CD4-positive, alpha-beta T cell treated with Interleukin-15 for 1 hour (primary cell): ENCODE measurements around the gene SRRM5.
"Not testable (repeated sequence)": the region's sequence is repeated elsewhere in the genome, so short reads cannot be mapped to it uniquely, and the experiment has no call there.

Source experiments
- DNase-seq: peaks from one replicate; pipeline ENCODE4 v3.0.0-alpha.2; 2020

Gene SRRM5

DNA sequence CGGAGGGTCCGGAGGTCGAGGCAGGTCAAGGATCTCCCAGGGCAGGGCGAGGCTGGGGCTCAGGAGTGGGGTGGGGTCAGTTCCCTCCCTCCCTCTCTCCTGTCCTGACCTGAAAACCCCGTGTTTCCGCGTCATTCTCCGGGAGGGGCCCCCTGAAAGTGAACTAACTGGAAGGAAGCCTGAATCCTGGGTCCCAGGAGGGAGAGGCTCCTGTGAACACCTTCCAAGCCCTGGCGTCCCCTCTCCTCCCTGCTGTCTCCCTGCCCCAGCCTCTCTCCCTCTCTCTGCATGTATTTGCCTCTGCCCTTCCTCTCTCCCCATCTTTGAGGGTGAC, 28.5 kb downstream of the SRRM5 start:
- no peak for DNase-seq

DNA sequence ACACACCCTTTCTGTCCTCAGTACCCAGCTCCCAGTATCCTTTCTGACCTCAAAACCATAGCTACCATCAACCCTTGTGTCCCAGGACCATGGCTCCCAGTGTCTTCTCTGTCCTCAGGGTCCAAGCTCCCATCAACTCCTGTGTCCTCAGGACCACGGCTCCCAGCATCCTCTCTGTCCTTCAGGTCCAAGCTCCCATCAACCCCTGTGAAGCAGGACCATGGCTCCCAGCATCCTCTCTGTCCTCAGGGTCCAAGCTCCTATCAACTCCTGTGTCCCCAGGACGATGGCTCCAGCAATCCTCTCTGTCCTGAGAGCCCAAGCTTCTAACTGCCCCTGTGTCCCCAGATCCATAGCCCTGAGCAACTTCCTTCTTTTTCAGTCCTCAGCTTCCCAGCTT, 29.4 kb downstream of the SRRM5 start:
- no peak for DNase-seq

DNA sequence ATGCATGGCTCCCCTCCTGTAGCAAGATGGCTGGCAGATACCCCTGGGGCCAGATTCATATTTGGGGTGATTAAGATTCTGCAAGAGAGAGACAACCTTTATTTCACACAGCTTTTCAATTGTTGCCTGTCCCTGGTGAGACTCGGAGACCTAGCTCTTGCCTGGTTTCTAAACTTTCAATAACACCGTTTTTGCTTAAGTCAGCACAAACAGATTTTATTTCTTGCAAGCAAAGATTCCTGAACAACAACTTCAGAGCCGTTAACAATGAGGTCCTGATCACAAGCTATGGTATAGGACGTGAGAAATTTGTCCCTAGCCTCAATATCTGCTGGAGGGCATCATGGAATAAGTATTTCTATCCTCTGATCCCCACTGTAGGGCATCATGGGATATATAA, 30.6 kb downstream of the SRRM5 start:
- DNase-seq, result no peak

DNA sequence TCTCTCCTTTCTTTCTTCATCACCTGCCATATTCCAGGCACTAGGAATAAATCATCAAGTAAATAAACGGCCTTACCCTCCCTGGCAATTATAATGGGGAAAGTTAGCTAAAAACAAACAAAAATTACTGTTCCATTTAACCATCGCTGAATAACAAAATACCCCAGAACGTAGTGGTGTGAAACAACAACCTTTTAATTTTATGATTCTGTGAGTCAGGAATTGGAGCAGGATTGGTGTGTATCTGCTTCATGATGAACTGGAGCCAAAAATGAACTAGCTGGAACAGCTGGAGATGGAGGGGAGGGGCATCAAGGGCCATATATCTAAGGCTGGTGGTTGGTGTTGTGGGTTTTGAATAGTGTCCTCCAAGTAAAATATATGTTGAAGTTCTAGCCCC, 31.4 kb downstream of the SRRM5 start:
- DNase-seq, result no peak

DNA sequence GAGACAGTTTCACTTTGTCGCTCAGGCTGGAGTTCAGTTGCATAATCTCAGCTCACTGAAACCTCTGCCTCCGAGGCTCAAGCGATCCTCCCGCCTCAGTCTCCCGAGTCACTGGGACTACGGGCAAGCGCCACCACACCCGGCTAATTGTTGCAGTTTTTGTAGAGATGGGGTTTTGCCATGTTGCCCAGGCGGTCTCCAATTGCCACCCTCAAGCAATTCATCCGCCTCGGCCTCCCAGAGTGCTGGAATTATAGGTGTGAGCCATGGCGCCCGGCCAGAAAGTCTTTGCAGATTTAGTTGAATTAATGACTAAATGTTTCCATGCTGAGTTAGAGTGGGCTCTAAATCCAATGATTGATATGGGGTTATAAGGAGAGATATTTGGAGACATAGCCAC, 32.3 kb downstream of the SRRM5 start:
- no peak for DNase-seq

DNA sequence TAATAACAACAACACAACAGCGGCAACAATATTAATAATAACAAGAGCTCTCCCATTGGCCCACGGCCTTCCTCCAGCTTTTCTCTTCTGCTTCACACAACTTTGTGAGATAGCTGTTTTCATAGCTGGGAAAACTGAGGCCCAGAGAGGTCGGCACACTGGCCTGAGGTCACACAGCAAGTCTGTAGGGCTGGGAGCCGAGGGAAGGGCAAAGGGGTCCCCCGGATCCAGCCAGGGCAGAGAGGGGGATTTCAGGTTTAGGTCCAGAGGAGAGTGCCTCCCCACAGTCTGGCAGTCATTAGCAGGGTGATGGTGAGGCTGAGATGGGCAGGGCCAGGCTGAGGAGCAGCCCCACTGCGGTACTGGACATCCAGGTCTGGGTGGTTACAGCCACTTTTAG, 36.7 kb downstream of the SRRM5 start:
- DNase-seq, result no peak

DNA sequence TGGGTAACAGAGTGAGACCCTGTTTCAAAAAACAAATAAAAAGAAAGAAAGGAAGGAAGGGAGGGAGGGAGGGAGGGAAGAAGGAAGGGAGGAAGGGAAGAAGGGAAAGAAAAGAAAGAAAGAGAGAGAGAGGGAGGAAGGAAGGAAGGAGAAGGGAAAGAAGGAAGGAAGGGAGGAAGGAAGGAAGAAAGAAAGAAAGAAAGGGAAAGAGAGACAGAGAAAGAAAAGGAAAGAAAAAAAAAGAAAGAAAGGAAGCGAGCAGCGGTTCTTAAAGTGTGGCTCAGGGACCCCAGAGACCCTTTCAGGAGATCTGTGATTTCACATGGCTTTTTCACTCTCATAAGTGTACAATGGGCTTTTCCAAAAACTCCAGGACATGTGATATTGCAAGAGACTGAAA, 37.6 kb downstream of the SRRM5 start:
- no peak for DNase-seq

DNA sequence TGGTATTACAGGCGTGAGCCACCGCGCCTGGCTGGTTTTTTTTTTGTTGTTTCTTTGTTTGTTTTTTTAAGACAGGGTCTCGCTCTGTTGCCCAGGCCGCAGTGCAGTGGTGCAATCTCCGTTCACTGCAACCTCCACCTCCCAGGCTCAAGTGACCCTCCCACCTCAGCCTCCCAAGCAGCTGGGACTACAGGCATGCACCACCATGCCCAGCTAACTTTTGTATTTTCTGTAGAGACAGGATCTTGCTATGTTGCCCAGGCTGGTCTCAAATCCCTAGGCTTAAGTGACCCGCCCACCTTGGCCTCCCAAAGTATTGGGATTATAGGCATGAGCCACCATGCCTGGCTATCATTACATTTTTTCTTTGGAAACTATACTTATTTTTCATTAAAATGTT, 38.4 kb downstream of the SRRM5 start:
- DNase-seq, result not testable (repeated sequence)

DNA sequence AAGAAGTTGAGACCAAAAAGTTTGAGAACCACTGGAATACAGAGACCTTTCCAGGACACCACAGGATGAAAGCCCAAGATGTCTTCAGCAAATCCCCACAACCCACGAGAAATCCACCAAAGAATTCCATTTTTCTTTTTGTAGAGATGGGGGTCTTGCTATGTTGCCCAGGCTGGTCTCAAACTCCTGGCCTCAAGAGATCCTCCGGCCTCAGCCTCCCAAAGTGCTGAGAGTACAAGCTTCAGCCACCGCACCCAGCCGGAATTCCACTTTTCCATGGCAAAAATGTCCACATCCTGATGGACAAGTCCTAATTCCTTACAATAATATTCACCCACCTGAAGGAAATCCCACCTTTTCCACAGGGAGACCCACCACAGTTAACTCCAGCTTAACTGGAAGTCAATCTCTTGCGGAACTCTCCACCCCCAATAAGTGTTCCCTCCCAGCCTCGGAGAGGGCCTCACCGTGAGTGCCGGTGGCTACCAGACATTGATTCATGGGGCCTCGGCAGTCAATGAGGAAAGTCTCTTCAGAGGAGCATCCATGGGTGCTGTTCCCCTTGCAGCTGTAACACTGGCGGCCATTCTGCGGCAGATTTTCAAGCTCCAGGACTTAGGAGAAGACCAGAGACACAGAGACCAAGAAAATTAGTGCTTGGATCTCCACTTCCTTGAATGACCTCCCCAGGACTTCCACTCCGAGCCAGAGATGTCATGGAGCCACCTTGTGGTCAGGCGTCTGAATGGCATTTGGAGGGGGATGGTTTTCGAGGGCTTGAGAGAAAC, 40.1 kb downstream of the SRRM5 start:
- peak; percentile 52 for DNase-seq

DNA sequence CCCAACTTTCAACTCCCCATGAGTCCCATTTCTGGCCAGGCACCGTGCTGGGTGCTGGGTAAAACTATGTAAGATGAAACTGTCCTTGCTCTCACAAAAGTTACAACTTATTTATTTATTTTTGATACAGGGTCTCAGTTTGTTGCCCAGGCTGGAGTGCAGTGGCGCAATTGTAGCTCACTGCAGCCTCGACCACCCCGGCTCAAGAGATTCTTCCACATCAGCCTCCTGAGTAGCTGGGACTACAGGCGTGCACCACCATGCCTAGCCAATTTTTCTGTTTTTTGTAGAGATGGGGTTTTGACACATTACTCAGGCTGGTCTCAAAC, 40.6 kb downstream of the SRRM5 start:
- DNase-seq, result no peak

DNA sequence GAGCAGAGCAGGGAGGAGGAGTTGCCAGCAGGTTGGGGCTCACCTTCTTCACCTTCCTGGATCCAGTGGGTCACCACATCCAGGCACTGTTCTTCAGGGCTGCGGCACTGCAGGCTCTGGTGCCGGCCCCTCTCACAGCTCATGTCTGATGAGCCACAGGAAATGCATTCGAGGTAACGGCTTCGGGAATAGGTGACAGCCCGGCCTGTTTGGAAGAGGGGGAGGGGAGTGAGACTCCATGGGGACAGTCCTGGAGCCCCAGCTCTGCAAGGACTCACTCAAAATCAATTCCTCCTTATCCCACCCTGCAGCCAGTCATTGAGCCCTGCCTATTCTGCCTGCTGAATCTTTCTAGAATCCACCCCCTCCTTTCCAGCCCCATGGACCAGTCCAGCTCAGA, 44.5 kb downstream of the SRRM5 start:
- no peak for DNase-seq

DNA sequence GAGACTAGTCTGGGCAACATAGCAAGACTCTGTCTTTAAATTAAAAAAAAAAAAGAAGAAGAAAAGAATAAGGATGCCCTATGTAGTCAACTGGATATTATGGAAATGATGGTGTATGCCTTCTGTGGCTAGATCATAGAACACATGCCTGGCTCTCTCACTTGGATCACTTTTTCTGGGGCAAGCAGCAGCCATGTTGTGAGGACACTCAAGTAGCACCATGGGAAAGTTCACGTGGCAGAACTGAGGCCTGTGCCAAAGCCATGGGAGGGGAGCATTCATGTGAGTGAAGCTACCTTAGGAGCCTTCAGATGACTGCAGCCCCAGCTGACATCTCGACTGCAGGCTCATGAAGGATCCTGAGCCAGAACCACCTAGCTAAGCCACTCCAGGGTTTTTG, 46.1 kb downstream of the SRRM5 start:
- DNase-seq, result no peak

DNA sequence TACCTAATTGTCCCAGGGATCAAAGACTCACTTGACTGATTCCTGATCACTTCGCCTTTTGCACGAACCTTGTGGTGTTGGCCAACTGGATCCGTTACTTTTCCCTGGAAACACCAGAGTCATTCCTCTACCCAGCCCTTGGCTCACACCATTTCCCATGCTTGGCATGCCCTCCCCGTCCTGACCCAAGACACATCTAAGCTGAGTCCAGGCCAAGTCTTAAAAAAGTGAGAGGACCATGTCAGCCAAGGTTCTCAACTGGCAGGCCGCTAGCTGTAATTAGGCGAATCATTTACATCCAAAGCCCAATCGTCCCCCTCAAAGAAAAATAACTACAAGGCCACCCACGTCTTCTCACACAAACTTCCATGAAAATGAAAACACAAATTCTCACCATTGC, 46.6 kb downstream of the SRRM5 start:
- no peak for DNase-seq

DNA sequence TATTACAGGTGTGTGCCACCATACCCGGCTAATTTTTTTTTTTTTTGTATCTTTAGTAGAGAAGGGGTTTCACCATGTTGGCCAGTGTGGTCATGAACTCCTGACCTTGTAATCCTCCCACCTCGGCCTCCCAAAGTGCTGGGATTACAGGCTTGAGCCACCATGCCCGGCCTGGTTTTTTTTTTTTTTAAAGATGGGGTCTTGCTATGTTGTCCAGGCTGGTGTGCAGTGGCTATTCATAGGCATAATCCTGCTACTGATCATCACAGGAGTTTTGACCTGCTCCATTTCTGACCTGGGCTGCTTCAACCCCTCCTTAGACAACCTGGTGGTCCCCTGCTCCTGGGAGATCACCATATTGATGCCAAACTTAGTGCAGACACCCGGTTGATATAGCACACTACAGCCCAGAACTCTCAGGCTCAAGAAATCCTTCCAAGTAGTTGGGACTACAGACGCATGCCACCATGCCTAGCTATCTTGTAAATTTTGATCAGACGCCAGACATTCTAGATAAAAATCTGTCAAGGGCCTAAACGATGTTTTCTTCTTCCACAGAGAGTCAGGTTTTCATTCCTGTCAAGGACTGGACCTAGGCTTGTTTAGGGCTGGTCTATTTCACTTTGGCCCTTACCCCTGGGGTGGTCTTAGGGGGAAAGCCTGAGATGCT, 48.5 kb downstream of the SRRM5 start:
- no peak for DNase-seq

DNA sequence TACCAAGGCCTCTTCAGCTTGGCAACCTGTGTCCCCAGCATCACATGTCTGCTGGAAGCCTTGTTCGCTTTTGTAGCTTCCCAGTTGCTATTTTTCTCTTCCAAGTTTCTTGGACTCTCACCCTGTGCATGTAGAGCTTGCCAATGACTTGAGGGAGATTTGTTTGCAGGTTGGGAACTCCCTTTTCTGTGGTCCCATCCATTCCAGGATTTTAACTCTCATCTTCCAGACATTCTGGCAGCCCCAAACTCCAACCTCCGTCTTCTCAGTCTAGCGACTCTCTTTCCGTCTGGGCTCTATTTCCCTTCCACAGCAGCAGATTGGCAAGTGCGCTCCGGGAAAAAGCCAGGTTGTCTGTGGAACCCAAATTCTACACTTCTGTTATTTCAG, 49.1 kb downstream of the SRRM5 start:
- DNase-seq, result no peak

DNA sequence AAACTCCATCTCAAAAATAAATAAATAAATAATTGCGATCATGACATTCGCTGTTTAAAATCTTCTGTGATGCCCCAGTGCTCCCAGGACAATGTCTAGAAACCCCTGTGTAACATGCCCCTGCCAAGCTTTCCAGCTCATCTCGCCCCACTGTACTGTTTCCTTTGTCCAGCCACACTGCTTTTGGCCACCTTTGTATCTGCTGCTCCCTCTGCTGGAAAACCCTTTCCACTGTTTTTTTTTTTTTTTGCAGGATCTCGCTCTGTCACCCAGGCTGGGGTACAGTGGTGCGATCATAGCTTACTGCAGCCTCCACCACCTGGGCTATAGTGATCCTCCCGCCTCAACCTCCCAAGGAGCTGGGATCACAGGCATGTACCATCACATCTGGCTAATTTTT, 50.6 kb downstream of the SRRM5 start:
- no peak for DNase-seq

DNA sequence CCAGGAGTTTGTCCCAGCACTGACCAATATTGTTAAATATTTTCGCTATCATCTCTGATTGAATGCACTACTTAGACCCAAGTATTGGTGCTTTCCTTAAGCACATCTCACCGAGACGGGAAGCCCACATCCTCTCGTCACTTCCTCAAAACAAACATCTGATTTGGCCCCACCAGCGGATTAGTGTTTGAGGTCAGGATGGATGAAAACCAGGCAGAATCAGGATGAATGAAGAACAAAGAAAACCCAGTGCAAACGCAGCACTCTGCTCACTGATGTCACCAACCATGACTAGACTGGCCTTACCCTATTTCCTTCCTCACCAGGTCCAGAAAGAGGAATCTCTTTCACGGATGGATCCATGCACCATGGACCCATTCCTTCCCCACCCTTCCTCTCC, 52.1 kb downstream of the SRRM5 start:
- peak; percentile 61 for DNase-seq
